Measurements from ENCODE around the gene CRMP1.
"Not testable (repeated sequence)": the region's sequence is repeated elsewhere in the genome, so short reads cannot be mapped to it uniquely, and the experiment has no call there.

The CRMP1 gene

DNA sequence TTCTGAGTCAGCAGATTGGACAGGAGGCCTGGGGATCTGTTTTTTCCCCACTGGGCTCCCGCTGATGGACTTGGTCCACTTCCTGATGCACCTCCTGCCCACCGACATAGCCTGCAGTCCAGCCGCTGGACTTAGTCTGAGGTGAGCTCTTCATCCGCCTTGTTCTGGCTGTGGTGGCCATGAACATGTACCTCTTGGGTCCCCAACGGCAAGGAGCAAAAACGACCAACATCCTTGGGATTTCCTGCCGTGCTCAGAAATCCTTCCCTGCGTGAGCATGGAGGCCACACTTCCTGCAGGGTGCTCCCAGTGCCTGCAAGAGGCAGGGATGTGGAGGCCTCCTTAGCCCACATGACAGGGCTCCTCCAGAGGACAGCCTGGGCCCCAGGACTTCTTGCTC lies 76.8 kb downstream of the CRMP1 start:
- no peak for DNase-seq

DNA sequence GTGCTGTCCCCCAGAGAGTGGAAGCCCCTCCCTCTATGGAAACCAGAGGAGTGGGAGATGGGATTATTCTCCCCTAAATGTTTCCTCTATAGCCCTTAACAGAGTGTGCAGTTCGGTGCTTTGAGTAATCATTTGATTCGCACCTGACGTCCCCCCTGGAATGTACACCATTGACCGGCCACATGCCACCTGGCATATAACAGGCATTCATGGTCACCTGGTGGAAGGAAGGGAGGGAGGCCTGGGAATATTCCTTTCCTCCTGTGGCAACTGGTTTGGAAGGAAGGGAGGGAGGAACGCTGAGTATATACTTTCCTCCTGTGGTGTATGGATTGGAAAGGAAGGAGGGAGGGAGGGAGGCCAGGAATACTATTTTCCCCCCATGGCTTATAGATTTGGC lies 77.2 kb downstream of the CRMP1 start:
- DNase-seq = no peak

- DNase-seq = no peak
Measured at GRCh38 chr4:5814421-5814820, 78.5 kb downstream of the CRMP1 start.

DNA sequence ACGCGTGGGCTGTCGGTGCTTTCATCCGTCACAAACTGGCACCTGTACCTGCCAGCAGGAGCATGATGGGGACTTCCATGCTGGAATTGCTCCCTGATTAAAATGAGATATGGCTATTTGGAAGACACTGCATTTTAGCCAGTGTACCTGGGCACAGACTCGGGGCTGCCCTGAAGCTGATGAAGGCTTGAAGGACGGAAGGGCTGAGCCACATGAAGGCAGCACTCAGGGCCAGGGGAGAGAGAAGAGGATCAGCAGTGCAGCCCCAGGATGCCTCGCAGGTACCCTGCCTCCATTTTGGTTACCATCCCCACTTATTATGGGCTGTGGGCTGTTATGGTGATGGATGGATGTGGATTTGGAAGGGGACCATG lies 79.0 kb downstream of the CRMP1 start:
- no peak for DNase-seq

DNA sequence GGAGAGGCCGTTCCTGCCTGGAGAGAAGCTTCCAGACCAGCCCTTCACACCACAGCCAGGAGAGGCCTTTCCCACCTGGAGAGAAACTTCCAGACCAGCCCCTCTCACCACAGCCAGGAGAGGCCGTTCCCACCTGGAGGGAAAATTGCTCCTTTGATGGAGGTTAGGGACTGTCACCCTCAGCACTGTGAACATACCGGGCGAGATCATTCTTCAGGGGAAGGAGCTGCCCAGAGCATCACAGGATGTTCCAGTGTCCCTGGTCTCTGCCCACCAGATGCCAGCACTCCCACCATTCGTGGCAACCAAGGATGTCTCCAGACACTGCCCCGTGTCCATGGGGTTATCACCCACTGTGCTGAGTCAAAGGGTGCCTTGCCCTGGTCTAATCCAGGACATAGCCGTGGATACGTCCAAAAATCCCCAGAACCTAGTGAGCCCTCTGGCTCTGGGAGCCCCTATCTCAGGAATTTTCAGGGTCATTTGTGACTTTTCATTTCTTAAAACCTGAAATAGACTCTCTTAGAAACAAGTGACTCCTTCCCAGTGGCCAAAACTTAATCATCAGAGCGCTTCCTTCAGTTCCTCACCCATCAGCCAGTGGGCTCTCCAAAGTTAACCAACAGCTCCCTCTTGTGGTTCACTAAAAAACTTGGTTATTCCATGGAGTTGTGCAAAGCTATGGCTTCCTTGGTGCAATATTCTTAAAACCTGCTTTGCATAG lies 80.2 kb downstream of the CRMP1 start:
- DNase-seq = peak; percentile 0

DNA sequence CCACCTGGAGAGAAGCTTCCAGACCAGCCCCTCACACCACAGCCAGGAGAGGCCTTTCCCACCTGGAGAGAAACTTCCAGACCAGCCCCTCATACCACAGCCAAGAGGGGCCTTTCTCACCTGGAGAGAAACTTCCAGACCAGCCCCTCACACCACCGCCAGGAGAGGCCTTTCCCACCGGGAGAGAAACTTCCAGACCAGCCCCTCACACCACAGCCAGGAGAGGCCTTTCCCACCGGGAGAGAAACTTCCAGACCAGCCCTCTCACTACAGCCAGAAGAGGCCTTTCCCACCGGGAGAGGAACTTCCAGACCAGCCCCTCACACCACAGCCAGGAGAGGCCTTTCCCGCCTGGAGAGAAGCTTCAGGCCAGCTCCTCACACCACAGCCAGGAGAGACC lies 80.8 kb downstream of the CRMP1 start:
- not testable (repeated sequence) for DNase-seq

DNA sequence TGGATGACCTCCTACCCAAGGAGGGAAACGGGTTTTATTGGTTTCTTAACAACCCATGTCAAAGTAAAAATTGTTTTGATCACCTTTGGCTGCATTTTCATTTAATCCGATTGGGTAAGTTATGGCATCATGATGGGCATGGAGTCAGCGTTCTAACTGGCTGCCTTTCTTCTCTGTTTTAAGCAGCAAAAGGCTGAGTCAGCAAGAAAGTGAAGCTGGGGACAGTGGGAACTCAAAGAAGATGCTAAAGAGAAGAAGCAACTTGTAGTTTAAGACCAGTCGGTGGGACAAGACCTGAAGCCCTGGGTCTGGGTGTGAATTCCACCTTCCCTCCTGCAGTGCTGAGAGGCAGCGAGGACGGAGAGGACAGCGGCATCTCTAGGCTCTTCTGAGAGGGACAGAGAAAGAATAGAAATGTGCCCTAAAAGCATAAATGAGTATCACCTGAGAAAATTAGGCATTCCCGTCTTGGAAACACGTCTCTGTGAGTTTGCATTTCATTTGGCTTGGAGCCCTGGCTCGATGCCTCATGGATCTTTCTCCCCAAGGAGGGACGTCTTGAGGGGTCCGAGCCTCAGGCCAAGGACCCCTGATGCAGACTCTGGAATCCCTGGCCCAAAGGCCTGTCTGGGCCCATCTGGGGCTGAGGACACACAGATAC lies 82.0 kb downstream of the CRMP1 start:
- DNase-seq = no peak

DNA sequence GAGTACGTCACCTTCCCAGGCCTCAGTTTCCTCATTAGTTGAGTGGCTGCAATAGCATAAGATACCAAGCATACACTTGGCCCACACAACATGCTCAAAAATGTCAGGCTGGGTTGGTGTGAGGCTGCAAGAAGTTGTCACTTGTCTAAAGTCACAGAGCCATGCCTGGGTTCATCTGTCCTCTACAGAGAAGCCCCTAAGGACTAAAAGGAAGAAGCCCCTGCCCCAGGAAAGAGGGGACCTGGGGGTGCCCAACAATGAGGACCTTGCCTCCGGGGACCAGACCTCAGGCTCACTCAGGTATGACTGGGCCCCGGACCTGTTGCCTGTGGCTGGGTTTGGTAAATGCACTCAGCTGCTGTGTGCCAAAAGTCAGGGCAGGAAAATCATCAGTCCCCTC lies 82.7 kb downstream of the CRMP1 start:
- DNase-seq = no peak

DNA sequence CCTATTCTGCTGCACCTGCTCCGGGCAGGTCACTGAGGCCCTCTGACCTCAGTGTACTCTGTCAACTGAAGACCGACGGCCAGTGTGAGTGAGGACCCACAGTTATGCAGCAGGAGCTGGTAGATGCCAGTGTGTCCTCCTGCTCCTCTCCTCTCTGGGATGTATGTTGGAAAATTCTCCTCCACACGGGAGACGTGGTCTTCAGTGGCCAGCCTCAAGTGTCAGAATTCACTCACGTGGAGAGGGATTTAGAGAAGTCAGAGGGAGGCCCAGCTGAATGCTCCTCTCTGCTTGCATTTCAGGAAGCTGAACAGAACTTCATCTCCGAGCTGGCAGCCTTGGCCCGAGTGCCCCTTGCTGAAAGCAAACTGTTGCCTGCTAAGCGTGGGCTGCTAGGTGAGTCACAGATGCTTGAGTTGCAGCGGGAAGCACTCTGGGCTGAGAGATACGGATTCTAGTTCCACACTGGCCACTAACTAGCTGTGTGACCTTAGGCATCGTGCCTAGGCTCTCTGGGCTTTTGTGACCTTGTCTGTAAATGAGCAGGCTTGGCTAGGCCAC lies 83.6 kb downstream of the CRMP1 start:
- no peak for DNase-seq

- peak; percentile 37 for DNase-seq
Measured at GRCh38 chr4:5808081-5808741, 84.7 kb downstream of the CRMP1 start.

- no peak for DNase-seq
Measured at GRCh38 chr4:5805270-5805669, 87.6 kb downstream of the CRMP1 start.

DNA sequence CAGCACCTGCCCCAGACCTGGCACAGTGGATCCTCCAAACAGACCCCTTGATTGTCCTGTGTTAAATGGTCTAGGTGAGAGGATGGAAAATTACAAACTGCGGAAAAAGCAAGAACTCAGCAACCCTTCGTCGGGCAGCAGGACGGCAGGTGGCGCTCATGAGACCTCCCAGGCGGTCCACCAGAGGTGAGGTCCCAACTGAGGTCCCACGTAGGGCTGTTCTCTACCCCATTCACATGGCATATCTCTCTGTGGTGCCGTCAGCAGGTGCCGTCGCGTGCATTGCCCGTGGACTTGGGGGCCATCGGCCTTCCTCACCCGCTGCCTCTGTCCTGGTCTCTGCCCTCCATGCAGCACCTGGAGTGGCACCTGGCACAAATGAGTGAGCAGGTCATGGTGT lies 88.2 kb downstream of the CRMP1 start:
- no peak for DNase-seq

- no peak for DNase-seq
Measured at GRCh38 chr4:5802565-5802964, 90.3 kb downstream of the CRMP1 start.

DNA sequence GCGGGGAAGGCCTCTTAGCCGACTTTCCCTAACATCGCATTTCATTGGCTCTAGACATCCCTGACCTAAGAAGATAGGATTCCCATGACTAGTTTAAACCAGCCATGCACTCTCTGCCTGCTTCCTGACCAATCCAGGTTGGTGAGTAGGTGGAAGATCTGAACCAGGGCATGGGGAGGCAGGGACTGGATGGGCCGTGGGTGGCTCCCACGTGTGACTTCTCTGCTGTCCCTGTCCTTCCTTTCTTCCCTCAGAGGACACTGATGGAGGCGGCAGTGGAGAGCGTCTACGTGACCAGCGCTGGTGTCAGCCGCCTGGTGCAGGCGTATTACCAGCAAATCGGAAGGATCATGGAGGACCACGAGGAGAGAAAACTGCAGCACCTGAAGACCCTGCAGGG lies 91.2 kb downstream of the CRMP1 start:
- no peak for DNase-seq

DNA sequence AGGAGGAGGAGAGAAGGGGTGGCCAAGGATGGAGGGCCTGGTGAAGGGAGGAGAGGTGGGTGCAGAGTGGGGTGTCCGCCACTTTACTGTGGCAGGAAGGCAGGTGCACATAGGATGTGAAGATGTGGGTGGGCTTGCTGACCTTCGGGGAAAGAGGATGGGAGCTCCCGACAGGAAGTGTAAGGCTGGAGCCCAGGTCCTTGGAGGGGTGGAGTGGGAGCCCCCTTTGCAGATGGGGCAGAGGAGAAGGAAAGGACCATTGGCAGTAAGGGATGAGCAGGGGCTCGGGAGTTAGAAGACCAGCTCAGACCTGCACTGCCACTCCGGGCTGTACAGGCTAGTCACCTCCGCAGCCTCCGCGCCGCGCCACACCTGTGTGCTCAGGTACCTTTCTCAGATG lies 92.4 kb downstream of the CRMP1 start:
- DNase-seq = no peak

DNA sequence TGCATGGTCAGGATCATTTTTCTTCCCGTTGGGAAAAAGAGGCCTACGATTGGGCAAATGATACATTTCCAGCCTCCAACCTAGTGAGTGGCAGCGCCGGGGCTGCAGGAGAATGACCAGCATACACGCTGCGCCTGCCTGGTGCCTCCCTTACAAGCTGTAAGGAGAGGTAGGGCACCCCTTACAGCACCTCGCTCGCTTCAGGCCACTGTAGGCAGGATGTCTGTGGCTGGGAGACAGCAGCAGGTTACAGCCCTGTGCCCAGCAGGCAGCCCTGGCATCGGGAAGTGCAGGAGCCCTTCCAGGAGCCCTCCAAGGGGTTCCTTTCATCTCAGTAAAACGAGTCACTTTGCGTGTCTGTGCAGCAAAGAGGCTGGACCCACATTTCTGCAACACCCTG lies 93.5 kb downstream of the CRMP1 start:
- DNase-seq = no peak

GRCh38 chr4:5798946-5799345 lies 93.9 kb downstream of the CRMP1 start:
- no peak for DNase-seq

GRCh38 chr4:5798462-5798861 lies 94.4 kb downstream of the CRMP1 start:
- DNase-seq = no peak

GRCh38 chr4:5797866-5798265 lies 95.0 kb downstream of the CRMP1 start:
- DNase-seq = no peak

GRCh38 chr4:5796976-5797375 lies 95.9 kb downstream of the CRMP1 start:
- DNase-seq = no peak

DNA sequence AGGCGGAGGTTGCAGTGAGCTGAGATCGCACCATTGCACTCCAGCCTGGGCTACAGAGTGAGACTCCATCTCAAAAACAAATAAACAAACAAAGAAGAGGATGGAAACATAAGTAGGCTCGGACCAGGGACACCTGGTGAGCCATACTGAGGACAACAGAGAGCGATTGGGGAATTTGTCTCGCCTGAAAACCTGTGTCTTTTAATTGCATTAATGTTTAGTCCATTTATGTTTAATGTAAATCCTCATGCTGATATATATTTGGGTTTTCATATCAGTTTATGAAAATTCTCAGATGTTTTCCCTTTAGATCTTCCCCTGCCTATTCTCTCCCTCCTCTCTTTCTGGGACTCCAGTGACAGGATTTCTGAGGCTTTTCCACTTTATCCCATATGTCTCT lies 97.3 kb downstream of the CRMP1 start:
- no peak for DNase-seq

DNA sequence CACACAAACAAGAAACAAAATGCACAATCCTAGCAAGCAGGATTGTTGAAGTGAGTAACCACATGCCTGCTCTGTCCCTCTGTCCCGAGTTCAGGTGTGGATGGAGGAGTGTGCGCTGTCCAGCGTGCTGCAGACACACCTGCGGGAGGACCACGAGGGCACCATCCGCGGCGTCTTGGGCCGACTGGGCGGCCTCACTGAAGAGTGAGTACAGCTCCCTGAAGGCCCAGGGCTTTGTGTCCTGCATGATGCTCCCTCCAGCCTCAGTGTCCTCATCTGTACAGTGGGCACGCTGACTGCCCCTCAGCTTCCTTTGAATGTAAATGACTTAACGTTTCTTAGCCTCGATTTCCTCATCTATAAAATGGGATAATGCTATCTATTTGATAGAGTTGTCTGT lies 99.4 kb downstream of the CRMP1 start:
- no peak for DNase-seq

DNA sequence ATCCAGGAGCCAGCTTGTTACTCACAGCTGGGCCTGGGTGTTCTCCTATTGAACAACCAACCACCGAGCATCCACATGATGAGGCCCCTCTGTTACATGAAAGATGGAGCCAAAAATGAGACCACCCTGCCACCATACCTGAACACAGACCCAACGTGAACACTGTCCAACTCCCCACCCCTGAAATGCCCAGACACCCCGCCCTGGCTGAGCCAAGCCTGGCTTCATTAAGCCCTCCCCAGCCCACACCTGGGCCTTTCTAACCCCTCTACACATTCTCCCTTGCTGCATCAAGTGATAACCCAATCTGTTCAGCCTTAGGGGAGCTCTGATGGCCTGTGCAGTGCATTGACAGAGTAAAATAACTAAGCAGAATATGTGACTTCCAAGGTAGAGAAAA lies 101.2 kb downstream of the CRMP1 start:
- no peak for DNase-seq

GRCh38 chr4:5790546-5790857 lies 102.4 kb downstream of the CRMP1 start:
- DNase-seq = no peak

Measured in DMS153 (cell line).